SK-N-SH (cell line): Measurements from ENCODE around the gene MAST1. TPM values are rescaled to one million over a fixed set of nuclear protein-coding genes. Genes with fewer than 3 reads are reported as not detected.

ENCODE experiments used
- CTCF ChIA-PET: fragments of 300-600, 350-600 bp; formaldehyde crosslinking; extraction: SDS; loops from one replicate; lab custom pipeline; 2021; lab: Yijun Ruan, JAX
- POLR2A ChIA-PET: fragments of 350-600 bp; sonication (Branson Sonifier 250); formaldehyde crosslinking; extraction: SDS; loops from one replicate; lab custom pipeline; 2020; ENCODE audit warnings: antibody characterized with exemption, inconsistent platforms; lab: Yijun Ruan, JAX
- DNase-seq: peaks from one replicate; pipeline ENCODE4 v3.0.0; 2012
- H2AFZ ChIP-seq: fragments of 200-600 bp; sonication (generic); 2 replicates; pipeline ENCODE4 v1.8.1; 2016; ENCODE audit warnings: antibody characterized with exemption, mild to moderate bottlenecking, low read depth
- H3F3A ChIP-seq: fragments of 200-600 bp; sonication (generic); replicated peaks from 2 replicates; pipeline ENCODE3; 2016; ENCODE audit warnings: antibody characterized with exemption, mild to moderate bottlenecking; ENCODE audit not compliant: insufficient read depth
- H3K27ac ChIP-seq, 2 experiments: fragments of 200-500 bp in 1 of 2; fragments of 200-600 bp in 1 of 2; sonication (Bioruptor generic) in 1 of 2; sonication (generic), shearing (Covaris generic) in 1 of 2; 2 replicates each; pipeline versions ENCODE4 v1.5.1 to v1.6.1; 2014 to 2016; ENCODE audit warnings: low read depth in 2 of 2, inconsistent platforms in 1 of 2, low read length in 1 of 2, mild to moderate bottlenecking in 1 of 2, mixed read lengths in 1 of 2
- H3K27me3 ChIP-seq: fragments of 200-600 bp; sonication (generic), shearing (Covaris generic); 2 replicates; pipeline ENCODE4 v1.6.1; 2016; ENCODE audit warnings: mixed run types; ENCODE audit not compliant: insufficient read depth
- H3K36me3 ChIP-seq, 2 experiments: fragments of 200-500 bp in 1 of 2; fragments of 200-600 bp in 1 of 2; sonication (Bioruptor generic) in 1 of 2; sonication (generic) in 1 of 2; replicated peaks in 1 of 2; 2 replicates each; pipeline versions ENCODE3 to v1.5.1; 2014 to 2016; ENCODE audit warnings: low read length in 1 of 2, mild to moderate bottlenecking in 1 of 2; ENCODE audit not compliant: insufficient read depth in 2 of 2, control insufficient read depth in 1 of 2
- H3K4me1 ChIP-seq, 2 experiments: fragments of 200-500 bp in 1 of 2; fragments of 200-600 bp in 1 of 2; sonication (Bioruptor generic) in 1 of 2; sonication (generic), shearing (Covaris generic) in 1 of 2; 2 replicates each; pipeline versions ENCODE4 v1.5.1 to v1.6.1; 2014 to 2016; ENCODE audit warnings: low read depth in 1 of 2, low read length in 1 of 2, mixed run types in 1 of 2; ENCODE audit not compliant: insufficient read depth in 2 of 2, control insufficient read depth in 1 of 2
- H3K4me2 ChIP-seq: fragments of 200-600 bp; sonication (generic), shearing (Covaris generic); 2 replicates; pipeline ENCODE4 v1.6.1; 2017; ENCODE audit warnings: mixed run types
- H3K4me3 ChIP-seq, 2 experiments: fragments of 200-500 bp in 1 of 2; fragments of 200-600 bp in 1 of 2; sonication (Bioruptor generic) in 1 of 2; sonication (generic), shearing (Covaris generic) in 1 of 2; 2 replicates each; pipeline versions ENCODE4 v1.5.1 to v1.8.1; 2014 to 2016; ENCODE audit warnings: low read depth in 2 of 2, inconsistent platforms in 1 of 2, low read length in 1 of 2, mild to moderate bottlenecking in 1 of 2, mixed read lengths in 1 of 2, moderate library complexity in 1 of 2
- H3K79me2 ChIP-seq: fragments of 200-600 bp; sonication (generic); 2 replicates; pipeline ENCODE4 v1.8.1; 2017; ENCODE audit warnings: mild to moderate bottlenecking; ENCODE audit not compliant: insufficient read depth
- H3K9ac ChIP-seq: fragments of 200-600 bp; sonication (generic); 2 replicates; pipeline ENCODE4 v1.6.1; 2017; ENCODE audit warnings: mixed run types
- H3K9me2 ChIP-seq: fragments of 200-600 bp; sonication (generic); 2 replicates; pipeline ENCODE4 v1.6.1; 2017; ENCODE audit warnings: mixed run types
- H3K9me3 ChIP-seq: fragments of 200-600 bp; sonication (generic); 2 replicates; pipeline ENCODE4 v1.6.1; 2017; ENCODE audit warnings: mixed run types, mild to moderate bottlenecking, moderate library complexity
- H4K20me1 ChIP-seq: fragments of 200-600 bp; sonication (generic); 2 replicates; pipeline ENCODE4 v1.6.1; 2017; ENCODE audit warnings: mild to moderate bottlenecking, mixed run types; ENCODE audit not compliant: insufficient read depth
- CHD2 ChIP-seq: fragments of 150-350 bp; IDR thresholded peaks from 2 replicates; pipeline ENCODE4 v1.6.1; 2018; ENCODE audit warnings: low read length; ENCODE audit not compliant: partially characterized antibody
- EZH2phosphoT487 ChIP-seq: fragments of 200-600 bp; sonication (generic); IDR thresholded peaks from 2 replicates; pipeline ENCODE4 v1.6.1; 2017; ENCODE audit warnings: low read depth, mixed run types, mild to moderate bottlenecking, antibody characterized with exemption, moderate library complexity, borderline replicate concordance
- FOSL2 ChIP-seq: IDR thresholded peaks from 2 replicates; pipeline ENCODE4 v1.4.0; 2012; ENCODE audit warnings: low read depth, mild to moderate bottlenecking, moderate library complexity, borderline replicate concordance
- FOXM1 ChIP-seq: IDR thresholded peaks from 2 replicates; pipeline ENCODE4 v1.4.0; 2012; ENCODE audit warnings: low read depth, mild to moderate bottlenecking
- GABPA ChIP-seq: IDR thresholded peaks from 2 replicates; pipeline ENCODE4 v1.4.0; 2012; ENCODE audit warnings: low read depth, mild to moderate bottlenecking
- GATA2 ChIP-seq: sonication (generic); formaldehyde crosslinking; IDR thresholded peaks from 2 replicates; pipeline ENCODE4 v1.5.0; 2020; ENCODE audit warnings: mild to moderate bottlenecking, missing genetic modification reagents
- NRF1 ChIP-seq: IDR thresholded peaks from 2 replicates; pipeline ENCODE4 v1.6.1; 2012; ENCODE audit warnings: low read depth, mild to moderate bottlenecking, low read length
- POLR2AphosphoS5 ChIP-seq: IDR thresholded peaks from 2 replicates; pipeline ENCODE4 v1.6.1; 2012; ENCODE audit warnings: low read depth, low read length
- RAD21 ChIP-seq: IDR thresholded peaks from 2 replicates; pipeline ENCODE4 v1.6.1; 2012; ENCODE audit warnings: mild to moderate bottlenecking, low read length
- RCOR1 ChIP-seq: fragments of 150-350 bp; IDR thresholded peaks from 2 replicates; pipeline ENCODE4 v1.6.1; 2017; ENCODE audit warnings: antibody characterized with exemption, low read length
- RFX5 ChIP-seq: IDR thresholded peaks from 2 replicates; pipeline ENCODE4 v1.6.1; 2012; ENCODE audit warnings: mild to moderate bottlenecking, improper control_type of control experiment, low read length
- RXRA ChIP-seq: IDR thresholded peaks from 2 replicates; pipeline ENCODE4 v1.4.0; 2012; ENCODE audit warnings: low read depth, mild to moderate bottlenecking, borderline replicate concordance
- SIN3A ChIP-seq: IDR thresholded peaks from 2 replicates; pipeline ENCODE4 v1.6.1; 2012; ENCODE audit warnings: low read depth, mild to moderate bottlenecking, low read length, moderate library complexity, borderline replicate concordance
- SMC3 ChIP-seq: IDR thresholded peaks from 2 replicates; pipeline ENCODE4 v1.6.1; 2012; ENCODE audit warnings: low read depth, low read length, improper control_type of control experiment
- TAF1 ChIP-seq: IDR thresholded peaks from 2 replicates; pipeline ENCODE4 v1.6.1; 2012; ENCODE audit warnings: low read depth, mild to moderate bottlenecking, low read length, moderate library complexity, borderline replicate concordance
- TEAD4 ChIP-seq: IDR thresholded peaks from 2 replicates; pipeline ENCODE4 v1.4.0; 2012; ENCODE audit warnings: mild to moderate bottlenecking, borderline replicate concordance; ENCODE audit not compliant: insufficient read depth
- WGBS: methylation state at CpG from one replicate; pipeline ENCODE4 v1.1.6; 2017; ENCODE audit warnings: low lambda C conversion rate; 5-methylcytosine and 5-hydroxymethylcytosine counted together
- polyA plus RNA-seq, 3 experiments: library from polyadenylated mRNA; depleted of rRNA; stranded (reverse); fragments of >200 nt; gene quantifications; 2 replicates each; pipeline ENCODE4 v1.2.3, GENCODE V29; 2012
- TF ChIP-seq, protein P1 (sequence below): fragments of 200-600 bp; sonication (generic); IDR thresholded peaks from 2 replicates; pipeline ENCODE4 v1.6.1; 2017; ENCODE audit warnings: antibody characterized with exemption, mild to moderate bottlenecking, moderate library complexity
- TF ChIP-seq, protein P2 (sequence below): fragments of 150-350 bp; IDR thresholded peaks from 2 replicates; pipeline ENCODE4 v1.6.1; 2017; ENCODE audit warnings: antibody characterized with exemption, low read length, low read depth, borderline replicate concordance
- TF ChIP-seq, protein P3 (sequence below): IDR thresholded peaks from 2 replicates; pipeline ENCODE4; 2012
- TF ChIP-seq, protein P4 (sequence below): IDR thresholded peaks from 2 replicates; pipeline ENCODE4 v1.6.1; 2012; ENCODE audit warnings: mild to moderate bottlenecking, low read depth, low read length, moderate library complexity

Gene MAST1
- polyA plus RNA-seq, 1 of the 3 experiments (the other 2 are of a cell fraction), result 9.7 TPM

DNA sequence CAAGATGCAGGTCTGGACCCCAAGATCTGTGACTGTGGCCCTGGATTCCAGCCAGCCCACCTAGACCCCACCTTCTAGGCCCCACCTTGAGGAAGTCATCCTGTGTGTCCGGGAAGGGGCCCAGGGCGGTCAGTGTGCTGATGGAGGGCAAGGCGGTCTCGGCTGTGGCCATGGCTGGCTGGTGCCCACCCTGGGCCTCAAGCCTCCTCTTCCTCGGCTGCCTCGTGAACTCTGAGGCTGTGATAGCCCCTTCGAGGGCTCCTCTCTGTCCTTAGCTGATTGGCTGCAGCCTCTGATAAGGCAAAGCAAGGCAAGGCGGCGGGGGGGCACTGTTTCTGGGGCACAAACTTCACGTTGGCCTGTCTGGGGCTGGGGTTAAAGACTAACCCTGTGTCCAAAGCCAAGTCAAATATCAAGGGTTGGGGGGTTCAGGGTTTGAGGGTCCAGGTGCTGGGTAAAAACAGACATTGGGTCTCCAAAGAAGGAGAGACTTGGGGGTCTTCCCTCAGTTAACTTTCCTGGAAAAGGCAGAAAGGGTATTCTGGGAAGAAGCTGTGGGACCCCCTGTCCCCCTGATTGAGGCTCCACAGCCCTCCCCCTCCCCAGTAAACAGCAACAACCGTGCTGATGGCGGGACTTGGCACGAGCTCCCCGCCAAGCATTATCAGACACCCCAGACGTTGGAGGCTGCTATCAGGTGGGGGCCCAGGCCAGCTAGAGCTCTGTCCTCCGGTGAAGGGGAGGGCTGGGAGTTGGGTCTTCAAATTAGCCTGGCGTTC is 48.8 kb downstream of the MAST1 start, which contains the start of gene KLF1:
Gene KLF1 (minus strand): TSS at position 233 of the 779 bp plus-strand sequence. CDS start 61 bp downstream, at position 172.
- peaks cover 5 to 13% of the 10 kb centered on the region in 2 experiments; a peak in 2 of 4 replicates for H3K4me1 ChIP-seq
- H3K79me2 ChIP-seq, result peaks cover 10% of the 10 kb centered on the region
- no peaks in the 10 kb centered on the region for H3K36me3 ChIP-seq
- no peaks in the 10 kb centered on the region for H3F3A ChIP-seq
- no peak within 1 kb of the TSS for H2AFZ ChIP-seq
- H3K27me3 ChIP-seq, result peaks cover 11% of the 10 kb centered on the region; the same call in 1 of the 2 replicates
- CTCF ChIA-PET, result interaction anchor here (1.0 to 4.5 kb wide), 3 partner anchors 14 to 78 kb away, joined by 3 to 27 read pairs (median 4); no protein-coding TSS in a partner anchor
- no peaks in the 10 kb centered on the region for H4K20me1 ChIP-seq
- no peak within 1 kb of the TSS for H3K4me2 ChIP-seq
- 51% methylated on average over 8 of the region's 17 CpGs for WGBS
- H3K27ac ChIP-seq, result no peak within 1 kb of the TSS
- TF ChIP-seq FOXM1 (no peak), NRF1 (no peak), RXRA (no peak), GATA2 (CRISPR knock-in tag) (no peak), GABPA (no peak), CHD2 (no peak), EZH2phosphoT487 (no peak), RFX5 (no peak), POLR2AphosphoS5 (no peak), SMC3 (no peak), RAD21 (no peak), TAF1 (no peak), RCOR1 (no peak), TEAD4 (no peak), FOSL2 (no peak), SIN3A (no peak)
- TF ChIP-seq, protein P1, sequence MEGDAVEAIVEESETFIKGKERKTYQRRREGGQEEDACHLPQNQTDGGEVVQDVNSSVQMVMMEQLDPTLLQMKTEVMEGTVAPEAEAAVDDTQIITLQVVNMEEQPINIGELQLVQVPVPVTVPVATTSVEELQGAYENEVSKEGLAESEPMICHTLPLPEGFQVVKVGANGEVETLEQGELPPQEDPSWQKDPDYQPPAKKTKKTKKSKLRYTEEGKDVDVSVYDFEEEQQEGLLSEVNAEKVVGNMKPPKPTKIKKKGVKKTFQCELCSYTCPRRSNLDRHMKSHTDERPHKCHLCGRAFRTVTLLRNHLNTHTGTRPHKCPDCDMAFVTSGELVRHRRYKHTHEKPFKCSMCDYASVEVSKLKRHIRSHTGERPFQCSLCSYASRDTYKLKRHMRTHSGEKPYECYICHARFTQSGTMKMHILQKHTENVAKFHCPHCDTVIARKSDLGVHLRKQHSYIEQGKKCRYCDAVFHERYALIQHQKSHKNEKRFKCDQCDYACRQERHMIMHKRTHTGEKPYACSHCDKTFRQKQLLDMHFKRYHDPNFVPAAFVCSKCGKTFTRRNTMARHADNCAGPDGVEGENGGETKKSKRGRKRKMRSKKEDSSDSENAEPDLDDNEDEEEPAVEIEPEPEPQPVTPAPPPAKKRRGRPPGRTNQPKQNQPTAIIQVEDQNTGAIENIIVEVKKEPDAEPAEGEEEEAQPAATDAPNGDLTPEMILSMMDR, result no peak
- TF ChIP-seq, protein P2, sequence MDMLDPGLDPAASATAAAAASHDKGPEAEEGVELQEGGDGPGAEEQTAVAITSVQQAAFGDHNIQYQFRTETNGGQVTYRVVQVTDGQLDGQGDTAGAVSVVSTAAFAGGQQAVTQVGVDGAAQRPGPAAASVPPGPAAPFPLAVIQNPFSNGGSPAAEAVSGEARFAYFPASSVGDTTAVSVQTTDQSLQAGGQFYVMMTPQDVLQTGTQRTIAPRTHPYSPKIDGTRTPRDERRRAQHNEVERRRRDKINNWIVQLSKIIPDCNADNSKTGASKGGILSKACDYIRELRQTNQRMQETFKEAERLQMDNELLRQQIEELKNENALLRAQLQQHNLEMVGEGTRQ, result no peak
- TF ChIP-seq, protein P3, sequence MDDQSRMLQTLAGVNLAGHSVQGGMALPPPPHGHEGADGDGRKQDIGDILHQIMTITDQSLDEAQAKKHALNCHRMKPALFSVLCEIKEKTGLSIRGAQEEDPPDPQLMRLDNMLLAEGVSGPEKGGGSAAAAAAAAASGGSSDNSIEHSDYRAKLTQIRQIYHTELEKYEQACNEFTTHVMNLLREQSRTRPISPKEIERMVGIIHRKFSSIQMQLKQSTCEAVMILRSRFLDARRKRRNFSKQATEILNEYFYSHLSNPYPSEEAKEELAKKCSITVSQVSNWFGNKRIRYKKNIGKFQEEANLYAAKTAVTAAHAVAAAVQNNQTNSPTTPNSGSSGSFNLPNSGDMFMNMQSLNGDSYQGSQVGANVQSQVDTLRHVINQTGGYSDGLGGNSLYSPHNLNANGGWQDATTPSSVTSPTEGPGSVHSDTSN, result no peak
- TF ChIP-seq, protein P4, sequence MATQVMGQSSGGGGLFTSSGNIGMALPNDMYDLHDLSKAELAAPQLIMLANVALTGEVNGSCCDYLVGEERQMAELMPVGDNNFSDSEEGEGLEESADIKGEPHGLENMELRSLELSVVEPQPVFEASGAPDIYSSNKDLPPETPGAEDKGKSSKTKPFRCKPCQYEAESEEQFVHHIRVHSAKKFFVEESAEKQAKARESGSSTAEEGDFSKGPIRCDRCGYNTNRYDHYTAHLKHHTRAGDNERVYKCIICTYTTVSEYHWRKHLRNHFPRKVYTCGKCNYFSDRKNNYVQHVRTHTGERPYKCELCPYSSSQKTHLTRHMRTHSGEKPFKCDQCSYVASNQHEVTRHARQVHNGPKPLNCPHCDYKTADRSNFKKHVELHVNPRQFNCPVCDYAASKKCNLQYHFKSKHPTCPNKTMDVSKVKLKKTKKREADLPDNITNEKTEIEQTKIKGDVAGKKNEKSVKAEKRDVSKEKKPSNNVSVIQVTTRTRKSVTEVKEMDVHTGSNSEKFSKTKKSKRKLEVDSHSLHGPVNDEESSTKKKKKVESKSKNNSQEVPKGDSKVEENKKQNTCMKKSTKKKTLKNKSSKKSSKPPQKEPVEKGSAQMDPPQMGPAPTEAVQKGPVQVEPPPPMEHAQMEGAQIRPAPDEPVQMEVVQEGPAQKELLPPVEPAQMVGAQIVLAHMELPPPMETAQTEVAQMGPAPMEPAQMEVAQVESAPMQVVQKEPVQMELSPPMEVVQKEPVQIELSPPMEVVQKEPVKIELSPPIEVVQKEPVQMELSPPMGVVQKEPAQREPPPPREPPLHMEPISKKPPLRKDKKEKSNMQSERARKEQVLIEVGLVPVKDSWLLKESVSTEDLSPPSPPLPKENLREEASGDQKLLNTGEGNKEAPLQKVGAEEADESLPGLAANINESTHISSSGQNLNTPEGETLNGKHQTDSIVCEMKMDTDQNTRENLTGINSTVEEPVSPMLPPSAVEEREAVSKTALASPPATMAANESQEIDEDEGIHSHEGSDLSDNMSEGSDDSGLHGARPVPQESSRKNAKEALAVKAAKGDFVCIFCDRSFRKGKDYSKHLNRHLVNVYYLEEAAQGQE, result no peak
- H3K9me3 ChIP-seq, result no peaks in the 10 kb centered on the region
- POLR2A ChIA-PET, result interaction anchor here (0.6 to 0.8 kb wide), 2 partner anchors 17 to 33 kb away, joined by 3 read pairs; no protein-coding TSS in a partner anchor
- no peaks in the 10 kb centered on the region for H3K9me2 ChIP-seq
- H3K9ac ChIP-seq, result no peak within 1 kb of the TSS
- H3K4me3 ChIP-seq, result no peak within 1 kb of the TSS
- no peak for DNase-seq
